NK-92 (cell line): ENCODE data around the gene PEX14.

Experiments used
- DNase-seq: peaks from one replicate; lab custom pipeline; 2025; ENCODE audit not compliant: unreplicated experiment; lab: John Stamatoyannopoulos, UW

The PEX14 gene

DNA sequence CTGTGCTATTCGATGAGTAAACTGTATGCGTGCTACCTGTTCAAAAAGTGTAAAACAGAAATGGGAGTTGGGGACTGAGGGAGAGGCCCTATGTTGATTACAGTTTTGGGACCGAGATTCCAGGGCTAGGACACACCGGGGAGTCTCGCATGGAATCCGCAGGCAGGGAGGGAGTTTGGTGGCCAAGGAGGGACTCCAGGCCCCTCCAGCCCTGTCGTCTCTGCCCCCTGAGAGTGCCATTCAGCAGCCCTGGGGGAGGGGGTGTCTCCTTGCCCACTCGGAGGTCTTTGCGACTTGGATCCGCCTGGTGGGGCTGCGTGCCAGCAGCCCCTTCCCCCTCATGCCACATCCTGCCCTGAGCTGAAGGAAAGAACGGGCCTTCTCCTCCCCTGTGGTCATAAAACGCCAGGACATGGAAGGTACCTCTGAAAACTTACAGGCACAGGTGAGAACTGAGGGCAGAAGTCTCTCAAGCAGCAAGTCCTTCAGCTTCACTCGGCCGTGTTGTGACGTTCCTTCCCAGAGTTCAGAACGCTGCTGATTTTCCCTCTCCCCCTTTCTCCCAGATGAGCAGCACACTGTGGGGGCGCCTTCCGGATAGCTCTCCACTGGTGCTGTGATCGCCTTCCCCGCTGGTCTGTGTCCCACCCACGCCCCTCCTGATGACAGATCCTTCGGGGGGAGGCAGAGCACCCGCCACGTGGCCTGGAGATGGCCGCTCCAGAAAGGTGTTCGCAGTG, 141.4 kb downstream of the PEX14 start:
- no peak for DNase-seq

DNA sequence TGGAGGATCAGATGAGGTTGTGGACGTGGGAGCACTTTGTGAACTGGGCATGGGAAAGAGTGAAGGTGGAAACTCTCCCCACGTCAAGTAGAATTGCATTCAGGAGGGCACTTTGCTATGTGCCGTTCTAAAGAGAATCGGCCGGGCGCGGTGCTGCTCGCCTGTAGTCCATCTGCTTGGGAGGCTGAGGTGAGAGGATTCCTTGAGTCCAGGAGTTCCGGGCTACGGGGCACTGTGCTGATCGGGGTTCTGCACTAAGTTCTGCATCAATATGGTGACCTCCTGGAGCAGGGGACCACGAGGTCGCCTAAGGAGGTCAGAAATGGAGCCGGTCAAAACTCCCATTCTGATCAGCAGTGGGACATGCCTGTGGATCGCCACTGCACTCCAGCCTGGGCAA, 141.9 kb downstream of the PEX14 start:
- DNase-seq = no peak

DNA sequence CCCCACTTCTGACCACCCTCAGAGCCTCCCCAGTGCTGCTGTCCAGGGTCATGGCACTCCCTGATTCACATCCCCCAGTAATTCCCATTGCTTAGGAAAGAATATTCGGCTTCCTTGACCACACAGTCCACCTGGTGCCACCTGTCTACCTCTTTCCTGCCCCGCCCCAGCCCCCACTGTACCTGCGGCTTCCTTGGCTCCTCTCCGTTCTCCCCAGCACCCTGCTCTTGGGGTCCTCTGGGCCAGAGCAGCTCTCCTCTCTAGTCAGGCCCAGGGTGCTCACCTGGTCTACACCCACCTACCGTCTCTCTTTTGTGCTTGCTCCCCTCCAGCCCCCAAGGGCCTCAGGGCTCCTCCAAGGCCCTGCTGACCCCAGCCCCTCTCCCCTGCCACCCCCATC, 142.6 kb downstream of the PEX14 start:
- DNase-seq = no peak

DNA sequence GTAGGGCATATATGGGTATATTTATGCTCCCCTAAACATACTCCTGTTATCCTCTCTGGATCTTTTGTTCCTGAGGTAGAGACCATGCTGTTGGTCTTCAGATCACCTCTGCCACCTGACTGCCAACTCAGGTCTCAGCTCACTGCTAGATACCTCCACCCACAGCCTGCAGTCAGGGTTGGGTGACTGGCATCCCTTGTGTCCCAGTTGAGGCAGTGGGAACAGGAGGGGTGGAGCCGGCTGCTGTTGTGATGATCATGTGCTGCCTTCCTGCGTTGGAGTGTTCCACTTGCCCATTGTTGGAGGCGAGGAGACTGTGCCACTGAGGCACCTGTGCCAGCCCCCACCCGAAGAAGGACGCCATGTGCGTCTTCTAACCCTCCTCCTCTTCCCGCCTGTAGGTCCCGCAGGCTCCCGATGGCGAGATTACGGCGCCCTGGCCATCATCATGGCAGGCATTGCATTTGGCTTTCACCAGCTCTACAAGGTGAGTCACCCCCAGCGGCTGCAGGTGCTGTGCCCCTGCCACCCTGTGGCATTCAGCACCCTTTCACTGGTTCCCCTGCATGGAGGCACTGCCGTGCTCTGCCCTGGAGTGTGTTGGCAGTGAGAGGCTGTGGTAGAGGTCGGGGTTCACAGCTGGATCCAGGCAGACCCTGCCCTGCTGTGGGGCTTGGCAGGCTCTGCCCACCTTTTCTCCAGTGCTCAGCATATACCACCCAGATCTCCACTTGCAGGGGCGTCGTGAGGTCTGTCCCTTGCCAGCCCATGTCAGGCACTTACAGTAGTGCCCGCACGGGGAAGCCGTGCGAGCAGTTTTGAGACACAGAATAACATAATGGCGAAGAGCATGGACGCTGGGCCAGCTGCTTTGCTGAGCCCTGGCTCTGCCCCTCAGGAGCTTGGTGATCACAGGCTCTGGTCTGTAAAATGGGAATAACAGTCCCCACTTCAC, 143.5 kb downstream of the PEX14 start:
- DNase-seq = no peak

DNA sequence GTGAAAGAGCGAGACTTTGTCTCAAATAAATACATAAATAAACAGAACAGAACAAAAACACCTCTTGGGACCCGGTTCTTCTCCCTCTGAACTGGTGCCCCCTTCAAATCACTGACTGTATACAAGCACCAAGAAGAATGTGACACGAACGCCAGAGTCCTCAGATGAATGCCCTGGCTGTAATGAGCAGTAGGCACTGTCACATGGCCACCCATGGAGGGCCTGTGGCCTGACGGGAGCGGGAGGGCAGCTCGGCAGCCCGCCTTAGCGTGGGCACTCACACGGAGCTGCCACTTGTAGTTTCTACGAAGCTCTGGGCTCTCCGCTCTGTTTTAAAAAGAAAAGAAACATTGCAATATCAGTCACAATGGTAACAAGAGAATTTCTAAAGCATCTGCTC, 146.0 kb downstream of the PEX14 start:
- DNase-seq = no peak

DNA sequence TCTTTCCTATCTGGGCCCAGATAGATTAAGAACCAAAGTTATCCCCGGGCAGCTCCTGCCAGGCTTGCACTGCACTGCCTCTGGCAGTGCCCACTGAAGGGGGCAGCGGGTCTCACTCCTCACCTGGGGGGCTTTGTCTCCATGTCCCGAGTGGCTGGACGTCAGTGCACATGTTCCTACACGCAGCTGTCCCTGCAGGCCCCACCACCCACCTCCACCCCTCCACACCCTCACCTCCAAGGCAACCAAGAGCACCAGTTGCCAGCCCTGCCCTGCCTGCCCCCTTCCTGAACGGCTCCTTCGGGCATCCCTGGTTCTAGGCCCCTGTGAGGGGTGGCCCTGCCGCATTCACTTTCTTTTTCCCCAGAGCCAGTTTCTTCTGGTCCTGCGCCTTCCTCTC, 147.2 kb downstream of the PEX14 start:
- no peak for DNase-seq

DNA sequence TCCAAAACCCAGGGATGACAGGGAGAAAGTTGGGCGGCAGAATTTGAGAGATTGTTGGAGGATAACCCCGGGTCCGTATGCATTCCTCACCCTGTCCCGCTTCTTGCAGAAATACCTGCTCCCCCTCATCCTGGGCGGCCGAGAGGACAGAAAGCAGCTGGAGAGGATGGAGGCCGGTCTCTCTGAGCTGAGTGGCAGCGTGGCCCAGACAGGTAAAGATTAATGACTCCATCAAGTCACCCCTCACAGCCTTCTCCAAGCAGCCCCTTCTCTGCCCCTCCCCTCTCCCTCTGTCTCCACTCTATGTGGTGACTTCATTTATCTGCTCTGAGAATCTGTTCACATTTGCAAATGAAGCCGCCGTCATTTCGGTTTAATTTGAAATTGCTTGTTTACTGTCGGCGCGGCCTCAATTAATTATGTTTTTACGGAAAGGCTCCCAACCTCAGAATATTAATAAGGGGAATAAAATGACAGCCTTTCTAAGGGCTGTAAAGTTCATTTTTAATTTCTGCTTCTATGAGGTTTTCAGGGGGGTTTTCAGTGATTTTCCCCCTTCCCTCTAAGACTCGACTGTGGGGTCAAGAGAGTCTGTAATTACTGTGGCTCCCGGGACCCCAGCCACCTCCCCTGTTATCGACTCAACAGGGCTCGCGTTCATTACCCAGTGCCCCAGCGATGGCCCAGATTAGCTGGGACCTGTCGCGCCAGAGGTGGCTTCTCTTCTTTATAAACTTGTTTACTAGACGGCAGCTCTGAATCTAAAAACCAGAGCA, 148.3 kb downstream of the PEX14 start:
- DNase-seq = no peak

DNA sequence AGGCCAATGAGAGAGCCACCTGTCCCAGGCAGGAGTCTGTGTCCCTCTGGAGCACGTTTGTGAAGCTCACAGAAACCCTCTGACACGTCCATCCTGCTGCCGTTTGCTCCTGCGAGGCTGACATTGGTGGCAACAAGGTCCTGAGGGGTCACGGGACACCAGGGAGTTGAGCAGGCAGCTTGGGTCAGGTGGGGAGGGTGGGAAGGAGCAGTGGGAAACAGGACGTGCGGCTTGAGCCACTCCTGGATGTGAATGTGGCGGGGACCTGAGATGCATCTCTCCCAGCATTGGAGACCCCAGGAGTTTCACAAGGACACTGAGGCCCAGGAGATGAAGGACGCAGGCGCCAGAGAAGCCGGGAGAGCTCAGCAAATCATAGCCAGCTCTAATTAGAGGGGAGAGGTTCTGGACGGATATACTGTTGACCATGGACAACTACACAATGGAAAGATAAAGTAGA, 149.0 kb downstream of the PEX14 start:
- DNase-seq = no peak

DNA sequence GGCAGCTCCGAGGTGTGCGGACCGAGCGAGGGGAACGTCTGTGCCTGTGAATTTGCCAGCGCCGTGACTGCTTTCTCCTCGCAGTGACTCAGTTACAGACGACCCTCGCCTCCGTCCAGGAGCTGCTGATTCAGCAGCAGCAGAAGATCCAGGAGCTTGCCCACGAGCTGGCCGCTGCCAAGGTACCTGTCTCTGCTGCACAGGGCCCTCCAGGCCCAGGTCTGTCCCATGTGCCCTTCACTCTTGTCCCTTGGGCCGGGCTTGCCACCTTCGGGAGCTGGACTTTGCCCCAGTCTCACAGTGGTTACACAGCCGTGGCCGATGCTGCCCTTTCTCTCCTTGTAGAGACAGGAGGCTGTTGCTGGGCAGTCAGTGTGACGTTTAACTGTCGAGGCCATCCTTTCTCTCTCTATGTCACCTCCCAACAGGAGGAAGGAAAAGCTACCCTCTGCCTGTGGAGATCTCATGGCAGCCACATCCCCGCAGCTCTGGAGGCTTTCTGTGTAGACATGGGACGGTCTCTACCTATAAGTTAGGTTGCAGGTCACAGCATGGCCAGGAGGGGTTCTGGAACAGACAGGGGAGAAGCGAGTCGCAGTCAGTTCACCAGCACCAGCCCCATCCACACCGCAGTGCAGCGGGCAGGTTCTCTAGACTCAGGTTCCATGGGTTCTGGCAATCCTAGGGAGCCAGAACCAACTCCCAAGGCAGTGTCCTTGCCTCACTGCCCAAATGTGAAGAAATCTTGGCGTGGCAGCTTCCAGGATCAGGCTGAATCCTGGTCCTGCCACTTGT, 149.7 kb downstream of the PEX14 start:
- DNase-seq = no peak

DNA sequence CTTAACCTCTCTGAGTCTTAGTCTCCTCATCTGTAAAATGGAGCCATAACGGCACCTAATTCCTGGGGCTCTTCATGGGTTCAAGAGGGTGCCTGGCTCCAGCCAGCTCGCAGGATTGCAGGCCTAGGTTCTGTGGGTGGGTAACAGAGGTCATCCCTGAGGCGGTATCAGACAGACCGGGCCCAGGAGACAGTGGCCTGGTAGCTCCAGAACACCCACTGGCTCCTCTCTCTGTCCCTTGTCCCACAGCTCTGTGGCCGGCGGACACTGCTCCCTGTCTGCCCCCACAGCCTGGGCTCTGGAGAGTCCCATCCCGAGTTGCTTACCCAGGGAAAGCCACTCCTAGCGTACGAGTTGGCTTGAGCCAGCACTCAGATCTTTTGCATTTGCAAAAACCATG, 150.3 kb downstream of the PEX14 start:
- no peak for DNase-seq

DNA sequence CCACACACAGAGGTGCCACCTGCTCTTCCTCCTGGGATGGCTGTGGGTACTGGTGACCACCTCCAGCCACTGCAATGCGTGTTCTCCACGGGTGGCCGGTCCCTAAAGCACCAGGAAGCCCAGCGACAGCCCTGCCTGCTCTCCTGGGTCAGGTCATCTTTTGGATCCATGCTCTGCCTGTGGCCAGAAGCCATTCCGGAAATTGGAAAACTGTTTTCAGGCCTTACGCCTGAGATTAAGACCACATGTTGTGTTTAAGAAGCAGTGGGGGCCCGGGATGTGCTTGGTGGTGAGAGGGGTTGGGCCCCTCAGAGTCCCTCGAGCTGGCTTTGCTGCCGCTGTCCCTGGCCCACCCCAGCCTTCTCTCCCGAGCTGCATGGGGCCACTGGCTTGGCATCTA, 150.8 kb downstream of the PEX14 start:
- no peak for DNase-seq

DNA sequence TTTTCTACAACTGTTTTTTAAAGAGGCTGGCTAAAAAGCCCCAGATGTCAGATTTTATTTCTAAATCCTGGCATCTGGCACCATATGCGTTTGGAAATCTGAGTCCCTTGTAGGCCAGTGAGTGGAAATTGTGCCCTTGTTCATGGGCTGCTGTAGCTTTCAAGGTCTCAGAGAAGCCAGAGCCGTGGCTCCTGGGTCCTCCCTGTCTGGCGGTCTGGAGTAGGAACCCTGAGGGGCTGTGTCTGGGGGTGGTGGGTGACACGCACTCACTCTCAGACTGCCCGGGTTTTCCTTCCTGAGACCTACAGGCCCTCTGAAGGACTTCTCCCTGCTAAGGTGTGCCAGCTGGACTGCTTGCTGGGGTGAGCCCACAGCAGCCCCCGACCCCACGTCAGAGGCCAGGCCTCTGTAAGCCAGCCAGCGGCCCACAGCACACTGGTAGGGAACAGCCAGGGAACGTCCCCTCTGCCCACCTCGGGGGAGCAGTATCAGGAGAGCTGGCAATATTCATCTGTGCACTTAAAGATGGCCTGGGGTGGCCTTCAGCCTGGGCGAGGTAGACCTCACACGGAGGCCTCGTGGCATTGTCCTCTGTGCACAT, 151.5 kb downstream of the PEX14 start:
- DNase-seq = no peak

DNA sequence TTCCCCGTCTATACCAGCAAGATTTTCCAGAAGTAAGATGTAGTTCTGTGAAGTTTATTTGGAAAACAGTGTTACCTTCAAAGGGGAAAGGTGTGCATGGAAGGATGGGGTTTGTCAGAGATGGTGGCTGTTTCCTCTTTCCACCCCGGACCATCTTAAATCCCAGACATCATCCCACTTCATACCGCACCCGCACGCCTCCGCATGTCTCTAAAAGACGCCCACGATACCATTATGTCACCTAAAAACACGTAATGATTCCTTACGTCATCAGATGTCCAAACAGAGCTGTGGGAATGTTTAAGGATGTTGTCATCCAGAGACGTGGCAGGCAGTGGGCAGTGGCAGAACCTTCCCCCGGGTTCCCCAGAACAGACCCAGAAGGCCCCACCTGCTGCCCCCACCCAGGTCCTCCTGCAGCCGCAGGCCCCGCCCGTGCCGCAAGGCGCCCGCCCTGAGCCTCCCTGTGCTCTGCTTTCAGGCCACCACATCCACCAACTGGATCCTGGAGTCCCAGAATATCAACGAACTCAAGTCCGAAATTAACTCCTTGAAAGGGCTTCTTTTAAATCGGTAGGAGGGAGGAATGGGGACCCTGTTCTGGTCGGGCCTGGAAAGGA, 152.2 kb downstream of the PEX14 start:
- no peak for DNase-seq

DNA sequence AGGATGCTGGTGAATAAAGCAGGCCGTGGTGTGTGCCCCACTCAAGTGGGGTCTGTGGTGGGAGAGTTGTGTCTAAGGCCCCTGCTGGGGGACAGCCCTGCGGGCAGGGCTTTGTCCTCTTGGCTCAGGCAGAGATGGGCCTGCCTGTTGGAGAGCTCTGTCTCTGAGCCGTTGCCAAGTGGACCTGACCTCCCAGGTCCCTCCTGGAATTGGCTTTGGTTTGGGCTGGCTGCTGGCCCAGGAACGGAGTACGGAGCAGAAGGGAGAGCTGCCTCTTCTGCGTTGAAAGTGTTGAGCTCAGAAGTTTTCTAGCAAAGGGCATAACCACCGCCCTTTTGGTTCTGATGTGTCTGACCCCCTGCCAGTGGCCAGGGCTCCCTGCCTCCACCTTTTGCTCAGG, 153.9 kb downstream of the PEX14 start:
- no peak for DNase-seq

DNA sequence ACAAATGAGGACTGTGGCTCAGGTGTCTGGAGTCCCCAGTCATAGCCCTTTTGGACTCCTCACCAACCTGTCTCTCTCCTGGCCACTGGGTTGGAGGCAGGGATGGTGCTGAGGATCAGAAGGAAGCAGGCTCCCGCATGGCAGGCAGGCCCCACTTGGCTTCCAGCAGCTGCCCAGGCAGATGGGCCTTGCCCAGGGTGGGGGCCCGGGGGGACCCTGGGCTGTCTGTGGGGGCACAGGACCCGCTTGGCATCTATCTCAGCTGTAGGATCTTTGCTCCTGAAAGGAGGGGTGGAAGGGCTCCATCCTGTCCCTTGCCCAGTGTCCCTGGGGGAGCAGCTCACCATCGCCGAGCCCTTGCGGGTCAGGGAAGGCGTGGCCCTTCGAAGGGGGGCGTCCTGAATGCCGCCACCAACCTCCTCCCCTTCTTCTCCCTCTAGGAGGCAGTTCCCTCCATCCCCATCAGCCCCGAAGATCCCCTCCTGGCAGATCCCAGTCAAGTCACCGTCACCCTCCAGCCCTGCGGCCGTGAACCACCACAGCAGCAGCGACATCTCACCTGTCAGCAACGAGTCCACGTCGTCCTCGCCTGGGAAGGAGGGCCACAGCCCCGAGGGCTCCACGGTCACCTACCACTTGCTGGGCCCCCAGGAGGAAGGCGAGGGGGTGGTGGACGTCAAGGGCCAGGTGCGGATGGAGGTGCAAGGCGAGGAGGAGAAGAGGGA, 154.5 kb downstream of the PEX14 start:
- no peak for DNase-seq

DNA sequence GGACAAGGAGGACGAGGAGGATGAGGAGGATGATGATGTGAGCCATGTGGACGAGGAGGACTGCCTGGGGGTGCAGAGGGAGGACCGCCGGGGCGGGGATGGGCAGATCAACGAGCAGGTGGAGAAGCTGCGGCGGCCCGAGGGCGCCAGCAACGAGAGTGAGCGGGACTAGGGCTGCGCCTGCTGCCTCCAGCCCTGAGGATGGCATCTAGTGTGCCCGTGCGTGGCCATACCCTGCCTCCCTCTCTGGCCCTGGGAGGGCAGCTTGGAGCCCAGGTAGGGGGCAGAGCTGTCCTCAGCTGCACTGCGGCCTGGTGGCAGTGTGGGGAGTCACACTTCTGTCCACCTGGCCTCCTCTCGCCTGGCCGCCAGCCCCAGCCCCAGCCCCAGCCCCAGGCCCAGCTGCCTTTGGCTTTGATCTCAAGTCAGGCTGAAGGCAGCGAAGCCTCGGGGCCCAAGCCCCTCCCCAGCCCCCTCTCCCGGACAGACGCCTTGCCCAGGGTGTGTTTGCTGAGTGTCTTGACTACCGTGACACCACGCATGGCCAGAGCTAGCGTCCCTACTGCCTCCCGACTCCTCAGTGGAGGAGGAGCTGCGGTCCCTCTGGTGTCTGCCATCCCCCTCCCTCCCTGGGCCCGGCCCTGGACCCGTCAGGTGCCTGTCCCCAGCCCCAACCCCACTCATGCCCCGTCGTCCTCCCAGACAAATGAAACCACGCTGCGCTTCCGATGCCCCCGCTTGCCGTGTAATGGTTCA, 155.2 kb downstream of the PEX14 start:
- DNase-seq = no peak

DNA sequence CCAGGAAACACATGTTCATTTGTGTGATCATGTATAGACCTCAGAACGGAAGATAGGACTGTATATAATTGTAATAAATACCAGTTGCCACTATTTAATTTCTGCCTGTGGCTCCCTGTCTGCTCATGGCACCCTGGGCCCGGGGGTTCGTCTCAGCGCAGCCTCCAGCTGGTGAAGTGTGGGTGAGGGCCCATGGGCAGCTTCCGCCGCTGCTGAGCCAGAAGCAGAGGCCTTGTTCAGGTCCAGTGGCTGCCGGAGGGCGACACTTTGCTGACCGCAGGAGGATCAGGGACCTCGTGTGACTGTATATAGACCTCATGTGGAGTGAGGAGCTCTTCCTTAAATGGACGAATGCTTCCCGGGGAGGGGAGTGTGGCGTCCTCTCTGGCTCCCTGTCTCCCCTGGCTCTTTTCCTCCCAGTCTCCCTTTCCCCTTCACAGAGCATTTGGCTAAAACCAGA, 155.9 kb downstream of the PEX14 start:
- no peak for DNase-seq

DNA sequence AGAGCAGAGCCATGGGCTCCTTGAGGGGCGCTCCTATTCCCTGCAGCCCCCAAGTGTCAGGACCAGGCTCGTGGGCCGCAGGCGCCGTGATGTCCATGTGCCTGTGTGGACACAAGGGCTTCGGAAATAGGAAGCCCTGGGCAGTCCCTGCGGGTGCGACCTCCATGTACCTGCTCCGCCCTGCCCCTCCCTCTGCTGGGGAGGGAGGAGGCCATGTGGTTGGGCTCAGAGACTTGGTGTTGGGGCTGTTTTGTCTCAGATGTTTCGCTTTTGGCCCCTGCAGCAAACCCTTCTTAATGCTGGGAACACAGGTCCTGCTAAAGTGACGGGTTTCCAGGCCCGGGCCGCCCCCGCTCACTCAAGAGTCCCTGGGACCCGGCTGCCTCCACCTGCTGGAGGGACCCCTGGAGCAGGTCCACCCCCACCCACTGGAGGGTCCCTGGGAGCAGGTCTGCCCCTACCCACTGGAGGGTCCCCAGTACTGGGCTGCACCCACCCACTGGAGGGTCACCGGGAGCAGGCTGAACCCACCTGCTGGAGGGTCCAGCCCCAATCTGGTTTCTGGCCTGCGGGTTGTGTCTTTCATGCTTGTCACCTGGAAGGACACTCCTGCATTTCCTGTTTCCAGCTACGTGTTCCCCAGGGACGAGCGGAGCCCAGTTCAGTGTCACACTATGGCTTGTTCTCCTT, 156.5 kb downstream of the PEX14 start:
- no peak for DNase-seq
